ENCODE results near the gene TOR1B. TPM values are rescaled to one million over a fixed set of nuclear protein-coding genes. Genes with fewer than 3 reads are reported as not detected.
A peak's percentile ranks its signal among the peaks of the same experiment; 100 is the strongest.

The TOR1B gene, protein sequence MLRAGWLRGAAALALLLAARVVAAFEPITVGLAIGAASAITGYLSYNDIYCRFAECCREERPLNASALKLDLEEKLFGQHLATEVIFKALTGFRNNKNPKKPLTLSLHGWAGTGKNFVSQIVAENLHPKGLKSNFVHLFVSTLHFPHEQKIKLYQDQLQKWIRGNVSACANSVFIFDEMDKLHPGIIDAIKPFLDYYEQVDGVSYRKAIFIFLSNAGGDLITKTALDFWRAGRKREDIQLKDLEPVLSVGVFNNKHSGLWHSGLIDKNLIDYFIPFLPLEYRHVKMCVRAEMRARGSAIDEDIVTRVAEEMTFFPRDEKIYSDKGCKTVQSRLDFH
- polyA plus RNA-seq (2013, experiment 1 of 2) = 7.8 TPM
- 9.0 TPM for polyA plus RNA-seq (2013, experiment 2 of 2)

DNA sequence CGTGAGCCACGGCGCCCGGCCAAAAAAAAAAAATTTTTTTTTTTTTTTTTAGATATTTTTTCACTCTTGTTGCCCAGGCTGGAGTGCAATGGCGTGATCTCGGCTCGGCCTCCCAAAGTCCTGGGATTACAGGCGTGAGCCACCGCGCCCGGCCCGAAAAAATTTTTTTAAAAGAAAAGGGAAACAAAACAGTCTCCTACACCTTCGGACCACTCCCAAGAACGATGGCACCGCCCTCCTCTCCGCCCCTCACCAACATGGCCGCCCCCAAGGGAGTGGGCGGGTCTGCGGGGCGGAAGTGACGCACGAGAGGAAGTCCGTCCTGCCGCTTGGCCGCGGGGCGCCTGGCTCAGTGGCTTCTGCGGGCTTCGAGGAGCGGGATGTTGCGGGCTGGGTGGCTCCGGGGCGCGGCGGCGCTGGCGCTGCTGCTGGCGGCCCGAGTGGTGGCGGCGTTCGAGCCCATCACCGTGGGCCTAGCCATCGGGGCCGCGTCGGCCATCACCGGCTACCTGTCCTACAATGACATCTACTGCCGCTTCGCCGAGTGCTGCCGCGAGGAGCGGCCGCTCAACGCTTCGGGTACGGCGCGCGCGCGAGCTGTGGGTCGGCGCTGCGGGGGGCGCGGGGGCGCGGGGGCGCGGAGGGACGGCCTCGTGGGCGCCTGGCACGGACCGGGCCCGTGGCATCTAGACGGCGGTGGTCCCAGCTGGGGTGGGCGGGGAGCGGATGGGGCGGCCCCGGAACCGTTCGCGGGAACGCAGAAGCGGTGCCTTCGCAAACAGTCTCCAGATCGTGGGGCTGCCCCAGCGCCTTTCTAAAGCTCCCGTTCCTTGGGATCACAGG, at the start of gene TOR1B:
TSS of gene TOR1B (plus strand) at position 352 of the 843 bp plus-strand sequence. CDS start at position 381, 29 bp downstream.
- H2AFZ ChIP-seq (ENCODE audit: low read length) = peak within 1 kb of the TSS; percentile 100
- peaks cover 7% of the 10 kb centered on the region for H3K79me1 ChIP-seq (ENCODE audit: low read depth, low read length)
- no peak within 1 kb of the TSS for H2BK120ac ChIP-seq (ENCODE audit: low read depth, low read length)
- no peak within 1 kb of the TSS for H2BK12ac ChIP-seq (ENCODE audit: low read length)
- no peak within 1 kb of the TSS for H4K91ac ChIP-seq (ENCODE audit: low read depth, low read length, poor library complexity)
- no peak within 1 kb of the TSS for H3K4ac ChIP-seq (ENCODE audit: low read length)
- peaks cover 7 to 27% of the 10 kb centered on the region in 2 donors for H3K36me3 ChIP-seq (replicated peaks in 1 of 2; ENCODE audit: control insufficient read depth in 2 of 2, insufficient read depth in 2 of 2, low read length in 2 of 2)
- peak within 1 kb of the TSS; percentile 99 for H3K23ac ChIP-seq (ENCODE audit: low read depth, low read length, poor library complexity)
- H3K9me3 ChIP-seq (replicated peaks in 1 of 2; ENCODE audit: control insufficient read depth in 2 of 2, insufficient read depth in 1 of 2, low read depth in 1 of 2, low read length in 2 of 2) = no peaks in the 10 kb centered on the region
- no peaks in the 10 kb centered on the region for H3K27me3 ChIP-seq (ENCODE audit: control insufficient read depth in 3 of 3, insufficient read depth in 3 of 3, low read depth in 1 of 3, low read length in 3 of 3)
- H4K8ac ChIP-seq (ENCODE audit: low read depth, low read length) = no peak within 1 kb of the TSS
- H3K4me1 ChIP-seq (ENCODE audit: control insufficient read depth in 2 of 2, insufficient read depth in 1 of 2, low read depth in 1 of 2, low read length in 2 of 2) = peaks cover 3% of the 10 kb centered on the region in 2 donors
- no CpG with 5 or more reads among the region's 93 CpGs for WGBS, 2 donors (ENCODE audit: extremely low coverage in 2 of 2, insufficient read length in 2 of 2, insufficient replicate concordance in 1 of 2)
- H3K9ac ChIP-seq (ENCODE audit: low read depth, low read length, poor library complexity) = peak within 1 kb of the TSS; percentile 96
- H2AK5ac ChIP-seq (ENCODE audit: low read depth, low read length) = no peak within 1 kb of the TSS
- H3K14ac ChIP-seq (ENCODE audit: low read length) = no peak within 1 kb of the TSS
- peak; percentile 91 for DNase-seq (ENCODE audit: low spot score)
- H3K27ac ChIP-seq (replicated peaks; ENCODE audit: low read length) = no peak within 1 kb of the TSS
- H3K18ac ChIP-seq (ENCODE audit: low read length) = peak within 1 kb of the TSS; percentile 95
- no peak within 1 kb of the TSS for H2BK5ac ChIP-seq (ENCODE audit: low read length)
- peak within 1 kb of the TSS; percentile 97 for H2BK15ac ChIP-seq (ENCODE audit: low read length)
- H3K4me2 ChIP-seq (ENCODE audit: insufficient read depth, low read length, poor library complexity, severe bottlenecking) = peak within 1 kb of the TSS; percentile 74
- H3K4me3 ChIP-seq (ENCODE audit: low read length in 2 of 2) = peak within 1 kb of the TSS; percentile 96 to 100

DNA sequence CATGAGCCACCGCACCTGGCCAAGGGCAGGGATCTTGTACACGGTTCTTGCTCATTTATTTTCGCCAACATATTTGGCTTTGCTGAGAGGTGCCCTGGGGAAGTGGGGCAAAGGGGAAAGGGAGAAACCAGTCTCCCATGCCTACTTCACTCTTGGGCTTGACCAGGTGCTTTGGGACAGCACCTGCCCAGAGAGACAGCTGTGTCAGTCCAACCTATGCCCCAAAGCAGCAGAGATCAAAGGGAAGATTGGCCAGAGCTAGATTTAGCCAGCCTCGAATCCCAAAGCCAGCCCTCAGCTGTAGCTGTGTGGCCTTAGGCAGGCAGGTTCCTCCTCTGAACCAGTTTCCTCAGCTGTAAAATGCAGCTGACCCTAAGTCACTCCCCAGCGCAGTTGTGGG, 47.8 kb upstream of the TOR1B start:
- H4K91ac ChIP-seq (ENCODE audit: low read depth, low read length, poor library complexity) = no peak overlapping the region
- H3K9ac ChIP-seq (ENCODE audit: low read depth, low read length, poor library complexity) = no peak overlapping the region
- no peak overlapping the region for H3K14ac ChIP-seq (ENCODE audit: low read length)
- H3K4me3 ChIP-seq (ENCODE audit: low read length in 2 of 2) = no peak overlapping the region
- H3K27ac ChIP-seq (replicated peaks; ENCODE audit: low read length) = no peak overlapping the region
- H3K27me3 ChIP-seq (ENCODE audit: control insufficient read depth in 3 of 3, insufficient read depth in 3 of 3, low read depth in 1 of 3, low read length in 3 of 3) = peaks cover 0 to 48% (median 0%) of the 10 kb centered on the region in 3 experiments
- no peaks in the 10 kb centered on the region for H3K9me3 ChIP-seq (replicated peaks in 1 of 2; ENCODE audit: control insufficient read depth in 2 of 2, insufficient read depth in 1 of 2, low read depth in 1 of 2, low read length in 2 of 2)
- H3K4me2 ChIP-seq (ENCODE audit: insufficient read depth, low read length, poor library complexity, severe bottlenecking) = no peak overlapping the region
- no peak overlapping the region for H2BK5ac ChIP-seq (ENCODE audit: low read length)
- H2BK120ac ChIP-seq (ENCODE audit: low read depth, low read length) = no peak overlapping the region
- peaks cover 10 to 14% of the 10 kb centered on the region in 2 donors for H3K4me1 ChIP-seq (ENCODE audit: control insufficient read depth in 2 of 2, insufficient read depth in 1 of 2, low read depth in 1 of 2, low read length in 2 of 2)
- no peak overlapping the region for H2AK5ac ChIP-seq (ENCODE audit: low read depth, low read length)
- H2BK12ac ChIP-seq (ENCODE audit: low read length) = no peak overlapping the region
- no peak overlapping the region for H3K18ac ChIP-seq (ENCODE audit: low read length)
- no peak overlapping the region for H4K8ac ChIP-seq (ENCODE audit: low read depth, low read length)
- H3K79me1 ChIP-seq (ENCODE audit: low read depth, low read length) = no peaks in the 10 kb centered on the region
- no peak for DNase-seq (ENCODE audit: low spot score)
- H3K4ac ChIP-seq (ENCODE audit: low read length) = no peak overlapping the region
- H3K36me3 ChIP-seq (replicated peaks in 1 of 2; ENCODE audit: control insufficient read depth in 2 of 2, insufficient read depth in 2 of 2, low read length in 2 of 2) = no peaks in the 10 kb centered on the region
- peak overlapping the region; percentile 18 for H3K23ac ChIP-seq (ENCODE audit: low read depth, low read length, poor library complexity)
- no CpG with 5 or more reads among the region's 5 CpGs for WGBS, 2 donors (ENCODE audit: extremely low coverage in 2 of 2, insufficient read length in 2 of 2, insufficient replicate concordance in 1 of 2)
- no peak overlapping the region for H2BK15ac ChIP-seq (ENCODE audit: low read length)
- H2AFZ ChIP-seq (ENCODE audit: low read length) = no peak overlapping the region

DNA sequence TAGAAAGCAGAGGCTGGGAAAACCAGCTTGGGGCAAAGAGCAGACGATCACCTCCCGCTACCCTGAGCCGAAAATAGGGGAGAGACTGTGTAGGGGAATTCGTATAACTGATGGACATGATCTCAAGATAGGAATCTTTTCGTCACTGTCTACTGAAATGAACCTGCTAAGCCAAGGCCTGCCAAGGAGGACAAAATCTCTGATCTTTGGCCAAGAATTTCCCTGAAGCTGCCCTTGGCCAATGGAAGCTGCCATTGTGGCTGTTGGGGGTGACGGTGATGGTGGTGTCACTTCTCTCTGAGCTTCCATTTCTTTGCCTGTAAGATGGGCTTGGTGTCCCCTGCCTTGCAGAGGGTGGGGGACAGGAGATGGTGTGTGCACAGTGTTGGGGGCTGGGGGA, 46.8 kb upstream of the TOR1B start:
- H2BK120ac ChIP-seq (ENCODE audit: low read depth, low read length) = no peak overlapping the region
- H3K4me3 ChIP-seq (ENCODE audit: low read length in 2 of 2) = no peak overlapping the region
- H2AK5ac ChIP-seq (ENCODE audit: low read depth, low read length) = no peak overlapping the region
- no peak overlapping the region for H3K14ac ChIP-seq (ENCODE audit: low read length)
- no peak for DNase-seq (ENCODE audit: low spot score)
- no peak overlapping the region for H3K23ac ChIP-seq (ENCODE audit: low read depth, low read length, poor library complexity)
- H2BK15ac ChIP-seq (ENCODE audit: low read length) = no peak overlapping the region
- H3K4me1 ChIP-seq (ENCODE audit: control insufficient read depth in 2 of 2, insufficient read depth in 1 of 2, low read depth in 1 of 2, low read length in 2 of 2) = peaks cover 10 to 14% of the 10 kb centered on the region in 2 donors
- no peaks in the 10 kb centered on the region for H3K36me3 ChIP-seq (replicated peaks in 1 of 2; ENCODE audit: control insufficient read depth in 2 of 2, insufficient read depth in 2 of 2, low read length in 2 of 2)
- H4K91ac ChIP-seq (ENCODE audit: low read depth, low read length, poor library complexity) = no peak overlapping the region
- H2BK12ac ChIP-seq (ENCODE audit: low read length) = no peak overlapping the region
- peaks cover 0 to 42% (median 0%) of the 10 kb centered on the region in 3 experiments for H3K27me3 ChIP-seq (ENCODE audit: control insufficient read depth in 3 of 3, insufficient read depth in 3 of 3, low read depth in 1 of 3, low read length in 3 of 3)
- no peak overlapping the region for H3K9ac ChIP-seq (ENCODE audit: low read depth, low read length, poor library complexity)
- no peak overlapping the region for H2BK5ac ChIP-seq (ENCODE audit: low read length)
- no peaks in the 10 kb centered on the region for H3K79me1 ChIP-seq (ENCODE audit: low read depth, low read length)
- no CpG with 5 or more reads among the region's 6 CpGs for WGBS, 2 donors (ENCODE audit: extremely low coverage in 2 of 2, insufficient read length in 2 of 2, insufficient replicate concordance in 1 of 2)
- H3K4ac ChIP-seq (ENCODE audit: low read length) = no peak overlapping the region
- no peaks in the 10 kb centered on the region for H3K9me3 ChIP-seq (replicated peaks in 1 of 2; ENCODE audit: control insufficient read depth in 2 of 2, insufficient read depth in 1 of 2, low read depth in 1 of 2, low read length in 2 of 2)
- no peak overlapping the region for H3K18ac ChIP-seq (ENCODE audit: low read length)
- H2AFZ ChIP-seq (ENCODE audit: low read length) = no peak overlapping the region
- no peak overlapping the region for H3K27ac ChIP-seq (replicated peaks; ENCODE audit: low read length)
- no peak overlapping the region for H4K8ac ChIP-seq (ENCODE audit: low read depth, low read length)
- no peak overlapping the region for H3K4me2 ChIP-seq (ENCODE audit: insufficient read depth, low read length, poor library complexity, severe bottlenecking)

DNA sequence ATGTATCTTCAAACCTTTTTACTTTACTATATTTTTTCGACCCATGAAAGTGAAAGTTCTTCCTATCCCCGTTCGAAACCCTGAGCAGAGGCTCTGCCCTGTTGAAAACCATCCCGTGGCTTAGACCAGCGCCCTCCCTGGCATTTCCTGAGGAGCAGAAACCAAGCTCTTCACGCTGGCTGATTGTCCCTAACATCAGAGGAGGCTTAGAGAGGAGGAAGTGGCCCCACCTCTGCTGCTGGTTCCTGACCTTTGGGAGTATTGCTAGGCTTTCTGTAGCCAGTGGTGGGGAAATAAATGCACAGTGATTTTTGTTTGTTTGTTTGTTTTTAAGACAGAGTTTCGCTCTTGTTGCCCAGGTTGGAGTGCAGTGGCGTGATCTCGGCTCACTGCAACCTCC, 45.9 kb upstream of the TOR1B start:
- H4K91ac ChIP-seq (ENCODE audit: low read depth, low read length, poor library complexity) = no peak overlapping the region
- peaks cover 10 to 17% of the 10 kb centered on the region in 2 donors for H3K4me1 ChIP-seq (ENCODE audit: control insufficient read depth in 2 of 2, insufficient read depth in 1 of 2, low read depth in 1 of 2, low read length in 2 of 2)
- H4K8ac ChIP-seq (ENCODE audit: low read depth, low read length) = no peak overlapping the region
- no peak overlapping the region for H3K23ac ChIP-seq (ENCODE audit: low read depth, low read length, poor library complexity)
- H2BK120ac ChIP-seq (ENCODE audit: low read depth, low read length) = no peak overlapping the region
- no peaks in the 10 kb centered on the region for H3K9me3 ChIP-seq (replicated peaks in 1 of 2; ENCODE audit: control insufficient read depth in 2 of 2, insufficient read depth in 1 of 2, low read depth in 1 of 2, low read length in 2 of 2)
- no peak overlapping the region for H2BK5ac ChIP-seq (ENCODE audit: low read length)
- DNase-seq (ENCODE audit: low spot score) = no peak
- no peak overlapping the region for H2AFZ ChIP-seq (ENCODE audit: low read length)
- H3K4me3 ChIP-seq (ENCODE audit: low read length in 2 of 2) = no peak overlapping the region
- H2AK5ac ChIP-seq (ENCODE audit: low read depth, low read length) = no peak overlapping the region
- H3K27me3 ChIP-seq (ENCODE audit: control insufficient read depth in 3 of 3, insufficient read depth in 3 of 3, low read depth in 1 of 3, low read length in 3 of 3) = peaks cover 0 to 35% (median 0%) of the 10 kb centered on the region in 3 experiments
- H3K18ac ChIP-seq (ENCODE audit: low read length) = no peak overlapping the region
- no peak overlapping the region for H2BK12ac ChIP-seq (ENCODE audit: low read length)
- no peak overlapping the region for H3K9ac ChIP-seq (ENCODE audit: low read depth, low read length, poor library complexity)
- no peaks in the 10 kb centered on the region for H3K79me1 ChIP-seq (ENCODE audit: low read depth, low read length)
- H3K27ac ChIP-seq (replicated peaks; ENCODE audit: low read length) = no peak overlapping the region
- no peaks in the 10 kb centered on the region for H3K36me3 ChIP-seq (replicated peaks in 1 of 2; ENCODE audit: control insufficient read depth in 2 of 2, insufficient read depth in 2 of 2, low read length in 2 of 2)
- no CpG with 5 or more reads among the region's 9 CpGs for WGBS, 2 donors (ENCODE audit: extremely low coverage in 2 of 2, insufficient read length in 2 of 2, insufficient replicate concordance in 1 of 2)
- no peak overlapping the region for H3K4me2 ChIP-seq (ENCODE audit: insufficient read depth, low read length, poor library complexity, severe bottlenecking)
- H3K14ac ChIP-seq (ENCODE audit: low read length) = no peak overlapping the region
- no peak overlapping the region for H3K4ac ChIP-seq (ENCODE audit: low read length)
- H2BK15ac ChIP-seq (ENCODE audit: low read length) = no peak overlapping the region

Data from neuronal stem cell (in vitro differentiated cells).